ENCODE results near the gene CCL4.
"Not testable (repeated sequence)": the region's sequence is repeated elsewhere in the genome, so short reads cannot be mapped to it uniquely, and the experiment has no call there.

Gene CCL4

DNA sequence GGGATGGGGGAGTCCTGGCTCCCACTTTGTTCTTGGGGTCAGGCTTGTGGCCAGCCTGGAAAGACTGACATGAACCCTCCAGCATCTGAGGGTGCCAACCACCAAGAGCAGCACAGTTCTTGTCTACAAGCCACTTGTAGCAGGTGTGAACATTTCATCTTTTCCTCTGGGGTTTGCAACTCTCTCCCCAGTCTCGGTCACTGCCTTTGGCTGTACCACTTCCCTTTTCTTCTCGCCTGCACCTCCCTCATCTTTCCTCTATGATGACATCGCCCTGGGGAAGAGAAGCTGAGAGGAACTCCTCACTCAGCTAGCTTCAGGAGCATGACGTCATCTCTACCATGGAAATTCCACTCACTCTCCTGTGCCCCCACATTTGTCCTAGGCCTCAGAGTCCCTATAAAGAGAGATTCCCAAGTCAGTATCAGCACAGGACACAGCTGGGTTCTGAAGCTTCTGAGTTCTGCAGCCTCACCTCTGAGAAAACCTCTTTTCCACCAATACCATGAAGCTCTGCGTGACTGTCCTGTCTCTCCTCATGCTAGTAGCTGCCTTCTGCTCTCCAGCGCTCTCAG lies at the start of gene CCL4:
Gene CCL4, plus strand, starts transcription at position 427 of the 575 bp plus-strand sequence. Its CDS starts 79 bp downstream, at position 506.
- DNase-seq = peak; percentile 55 to 63

DNA sequence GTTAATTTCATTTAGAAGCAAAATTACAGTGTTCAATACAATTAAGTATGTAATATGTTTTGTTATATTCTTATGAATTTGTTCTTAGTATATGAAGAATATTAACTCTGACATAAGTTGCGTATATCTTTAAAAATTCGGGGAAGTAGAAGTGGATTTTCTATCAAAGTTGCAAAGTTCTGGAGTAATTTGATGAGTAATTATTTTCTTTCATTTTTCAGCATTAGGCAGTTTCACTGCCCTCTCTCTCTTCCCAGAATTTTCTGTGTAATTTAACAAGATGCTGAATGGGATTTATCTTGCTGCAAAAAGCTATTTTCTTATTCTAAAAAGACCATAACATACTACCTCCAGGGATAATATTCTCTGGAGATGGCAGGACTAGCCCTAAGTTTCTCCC lies 48.5 kb upstream of the CCL4 start:
- DNase-seq = no peak

DNA sequence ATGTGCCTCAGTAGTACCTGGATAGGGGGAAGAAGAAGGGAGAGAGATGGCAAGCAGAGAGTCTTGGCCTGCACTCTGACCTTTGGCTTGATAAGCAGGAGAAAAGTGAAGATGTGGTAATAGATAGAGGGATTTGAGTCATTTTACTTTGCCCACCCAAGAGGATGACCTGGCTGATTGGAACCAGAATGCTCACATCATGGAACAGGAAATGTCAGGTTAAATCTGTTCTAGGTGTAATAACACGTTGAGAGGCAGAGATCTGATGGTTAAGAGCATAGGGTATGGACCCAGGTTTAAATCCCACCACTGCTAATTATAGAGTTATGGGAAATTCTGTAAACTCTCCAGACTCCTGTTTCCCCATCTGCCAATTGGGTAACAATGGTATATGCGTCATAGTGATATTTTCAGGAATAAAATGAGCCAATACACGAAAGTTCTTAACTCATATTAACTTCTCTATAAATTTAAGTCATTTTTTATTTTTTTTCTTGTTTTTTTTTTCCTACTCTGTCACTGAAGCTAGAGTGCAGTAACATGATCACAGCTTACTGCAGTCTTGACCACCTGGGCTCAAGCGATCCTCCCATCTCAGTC lies 47.6 kb upstream of the CCL4 start:
- DNase-seq = no peak

DNA sequence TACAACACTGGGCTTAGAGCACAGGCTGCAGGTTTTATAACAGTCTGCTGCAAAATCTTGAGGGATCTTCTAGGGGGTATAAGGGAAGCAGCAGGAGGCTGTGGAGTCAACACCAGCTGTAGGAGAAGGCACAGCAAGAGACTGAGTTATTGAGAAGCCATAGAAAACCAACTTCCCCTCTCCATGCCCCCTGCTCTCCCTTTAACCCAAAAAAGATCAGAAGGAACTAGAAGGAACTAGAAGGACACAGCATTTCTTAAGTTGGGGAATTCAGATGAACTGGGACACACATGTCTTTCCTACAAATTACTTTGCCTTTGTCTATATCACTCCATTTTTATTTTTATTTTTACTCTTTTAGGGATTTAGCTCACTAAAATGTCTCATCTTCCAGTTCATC lies 45.7 kb upstream of the CCL4 start:
- DNase-seq = no peak

DNA sequence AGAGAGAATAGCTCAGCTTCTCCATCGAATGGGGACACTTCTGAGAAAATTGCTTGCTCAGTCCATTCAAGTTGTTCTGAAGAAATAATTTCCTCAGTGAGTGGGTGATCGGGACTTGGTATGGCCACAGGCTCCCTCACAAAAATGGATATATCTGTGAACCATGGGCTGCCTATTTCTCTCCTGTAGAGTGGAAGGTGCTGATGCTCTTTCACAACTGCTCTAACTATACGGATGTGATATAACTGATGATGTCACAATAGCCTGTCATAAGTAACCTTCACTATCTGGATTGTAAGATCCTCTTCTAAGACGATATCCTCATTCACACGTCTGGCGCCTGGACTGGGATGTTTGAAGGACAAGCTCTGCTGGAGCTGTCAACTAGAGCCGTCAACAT lies 44.2 kb upstream of the CCL4 start:
- no peak for DNase-seq

DNA sequence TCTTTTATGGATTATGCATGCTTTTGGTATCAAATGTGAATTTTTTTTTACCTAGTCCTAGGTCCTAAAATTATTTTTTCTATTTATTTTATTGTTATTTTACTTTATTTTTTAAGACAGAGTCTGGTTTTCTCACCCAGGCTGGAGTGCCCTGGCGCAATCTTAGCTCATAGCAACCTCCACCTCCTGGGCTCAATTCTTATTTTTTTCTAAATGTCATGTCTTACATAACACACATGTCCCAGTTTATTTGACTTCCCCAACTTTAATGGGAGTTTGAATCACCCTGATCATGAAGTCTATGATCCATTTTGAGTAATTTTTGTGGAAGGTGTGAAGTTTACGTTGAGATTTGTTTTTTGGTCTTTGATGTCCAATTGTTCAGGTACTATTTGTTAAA lies 42.8 kb upstream of the CCL4 start:
- DNase-seq = no peak

DNA sequence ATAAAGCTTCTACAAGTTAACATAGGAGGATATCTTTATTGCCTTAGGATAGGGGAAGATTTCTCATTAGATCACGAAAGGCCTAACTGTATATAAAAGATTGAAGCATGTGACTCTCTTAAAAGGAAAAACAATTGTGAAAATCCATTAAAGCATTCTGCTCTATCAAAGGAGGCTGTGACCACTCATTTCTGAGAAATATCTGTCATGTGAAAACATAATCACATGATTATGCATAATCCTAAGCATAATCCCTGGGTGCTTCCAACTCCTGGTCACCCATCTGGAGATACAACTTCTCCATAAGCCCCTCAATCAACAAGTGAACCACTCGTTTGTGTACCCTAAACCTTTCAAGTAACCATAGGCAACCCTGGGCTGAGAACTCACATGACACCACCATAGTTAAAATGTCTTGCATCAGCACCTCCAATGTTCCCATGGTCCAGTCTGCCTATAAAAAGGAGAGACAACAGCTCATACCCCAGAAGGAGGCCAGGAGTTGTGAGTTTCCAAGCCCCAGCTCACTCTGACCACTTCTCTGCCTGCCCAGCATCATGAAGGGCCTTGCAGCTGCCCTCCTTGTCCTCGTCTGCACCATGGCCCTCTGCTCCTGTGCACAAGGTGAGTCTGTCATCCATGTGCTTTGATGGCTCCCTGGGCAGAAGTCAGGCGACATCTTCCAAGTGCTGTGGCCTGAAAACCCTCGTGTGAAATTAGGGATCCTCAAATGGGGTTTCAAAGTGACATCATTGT lies 39.7 kb upstream of the CCL4 start, which contains the start of gene CCL18:
Gene CCL18, plus strand, starts transcription at position 487 of the 756 bp plus-strand sequence. Its CDS starts 71 bp downstream, at position 558.
- no peak for DNase-seq

DNA sequence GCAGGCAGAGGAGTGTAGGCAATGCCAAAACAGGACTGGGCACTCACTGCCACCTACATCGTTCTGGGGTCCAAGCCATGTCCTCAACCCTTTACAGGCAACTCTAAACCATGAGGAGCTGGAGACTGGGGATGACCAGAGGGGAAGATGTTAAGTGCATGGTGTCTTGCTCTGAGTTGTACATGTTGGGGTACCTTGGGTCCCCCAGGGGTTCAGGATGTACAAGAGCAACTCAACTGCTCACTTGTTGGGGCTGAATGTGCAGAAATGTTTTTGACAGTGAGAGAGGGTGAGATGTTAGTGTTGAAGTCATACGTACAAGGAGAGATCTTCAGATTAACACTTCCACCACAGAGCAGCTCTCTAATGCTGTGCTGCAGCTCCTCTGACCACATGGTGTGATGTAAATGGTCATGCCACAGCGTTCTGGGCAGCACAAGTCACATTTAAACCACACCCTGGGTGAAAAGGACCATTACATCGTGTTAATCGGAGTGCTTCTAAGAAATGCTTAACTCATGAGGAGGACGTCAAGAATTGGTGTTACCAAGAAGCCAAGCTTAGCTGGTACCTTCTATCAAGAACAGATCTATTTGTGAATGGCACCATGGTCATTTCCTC lies 37.2 kb upstream of the CCL4 start:
- DNase-seq = no peak

DNA sequence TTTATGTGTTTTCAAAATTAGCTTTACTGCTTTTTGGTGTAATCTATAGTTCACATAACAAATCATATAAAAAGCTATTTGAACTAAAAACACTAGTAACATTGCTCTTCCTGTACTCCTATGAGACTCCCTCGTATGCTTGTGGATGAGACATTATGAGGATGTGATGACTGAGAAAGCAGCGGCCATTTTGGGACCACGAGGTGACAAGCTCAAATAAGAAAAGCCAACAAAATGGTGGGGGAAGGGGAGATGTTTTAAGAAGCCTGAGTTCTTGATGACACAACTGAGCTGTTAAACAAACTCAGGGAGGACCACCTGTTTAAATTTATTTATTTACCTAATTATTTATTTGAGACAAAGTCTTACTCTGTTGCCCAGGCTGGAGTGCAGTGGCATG lies 35.1 kb upstream of the CCL4 start:
- DNase-seq = no peak

DNA sequence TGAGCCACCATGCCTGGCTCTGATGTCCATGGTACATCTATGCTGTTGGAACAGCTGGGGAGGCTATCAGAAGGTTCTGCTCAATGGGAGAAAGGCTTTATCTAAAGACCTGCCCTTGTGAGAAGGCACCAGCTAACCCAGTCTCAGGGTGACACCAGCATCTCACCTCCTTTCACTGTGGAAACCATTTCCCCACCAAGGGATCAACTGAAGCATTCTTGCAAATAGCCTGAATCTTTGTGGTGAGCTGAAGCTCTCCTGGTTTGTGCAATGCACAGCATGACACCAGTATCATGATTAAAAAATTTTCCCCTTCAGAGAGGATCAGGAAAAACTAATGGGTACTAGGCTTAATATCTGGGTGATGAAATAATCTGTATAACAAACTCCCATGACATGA lies 34.5 kb upstream of the CCL4 start:
- DNase-seq = no peak

DNA sequence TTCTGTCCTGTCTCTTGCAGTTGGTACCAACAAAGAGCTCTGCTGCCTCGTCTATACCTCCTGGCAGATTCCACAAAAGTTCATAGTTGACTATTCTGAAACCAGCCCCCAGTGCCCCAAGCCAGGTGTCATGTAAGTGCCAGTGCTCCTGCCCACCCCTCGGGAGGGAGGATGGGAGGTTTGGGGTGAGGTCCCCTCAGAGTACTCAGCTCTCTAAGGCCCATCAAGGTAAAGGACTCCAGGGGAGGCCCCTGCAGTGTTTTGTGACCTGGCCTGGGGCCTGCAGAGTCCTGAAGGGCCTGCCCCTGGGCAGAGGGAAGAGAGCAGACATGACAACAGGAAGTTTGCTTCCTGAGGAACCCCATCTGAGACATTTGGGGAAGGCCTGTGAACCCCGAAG lies 33.2 kb upstream of the CCL4 start:
- DNase-seq = no peak

DNA sequence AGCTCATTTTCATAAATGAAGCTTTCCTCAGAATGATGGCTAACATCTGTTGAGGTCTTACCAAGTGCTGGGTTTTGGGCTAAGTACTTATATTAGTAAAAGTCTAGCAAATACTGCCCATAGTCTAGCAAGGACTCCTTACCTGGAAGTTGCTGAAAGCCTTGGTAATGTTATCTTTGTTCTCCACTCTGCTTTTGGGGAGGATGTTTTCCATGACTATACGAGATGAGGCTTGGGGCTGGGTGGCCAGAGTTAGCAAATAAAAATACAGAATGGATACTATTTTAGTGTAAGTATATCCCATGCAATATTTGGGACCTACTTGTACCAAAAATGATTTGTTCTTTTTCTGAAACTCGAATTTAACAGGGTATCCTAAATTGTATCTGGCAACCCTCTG lies 31.9 kb upstream of the CCL4 start:
- no peak for DNase-seq

DNA sequence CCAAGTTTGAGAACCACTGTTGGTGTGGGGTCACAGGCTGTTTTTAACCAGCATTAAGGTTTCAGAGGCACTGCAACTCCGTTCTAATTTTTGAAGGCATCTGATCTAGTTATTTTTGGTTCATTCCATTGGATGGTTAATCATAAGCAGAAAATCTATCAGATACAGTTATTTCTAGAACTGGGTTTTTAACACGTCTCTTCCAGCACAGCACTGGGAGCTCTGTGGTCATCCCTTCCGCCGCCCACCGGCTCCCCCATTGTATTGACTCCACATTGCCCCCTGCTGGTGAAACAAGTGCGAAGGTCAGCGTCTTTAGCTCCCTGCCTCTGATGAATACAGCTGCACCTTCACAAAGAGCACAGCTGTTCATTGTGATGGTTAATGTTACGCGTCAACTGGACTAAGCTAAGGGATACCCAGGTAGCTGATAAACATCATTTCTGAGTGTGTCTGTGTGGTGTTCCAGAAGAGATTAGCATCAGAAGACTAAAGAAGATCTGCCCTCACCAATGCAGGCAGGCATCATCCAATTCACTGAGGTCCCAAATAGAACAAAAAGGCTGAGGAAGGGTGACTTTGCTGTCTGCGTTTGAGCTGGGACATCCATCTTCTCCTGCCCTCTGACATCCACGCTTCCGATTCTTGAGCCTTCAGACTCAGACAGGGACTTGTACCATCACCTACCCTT lies 31.1 kb upstream of the CCL4 start:
- DNase-seq = peak; percentile 35 to 50

DNA sequence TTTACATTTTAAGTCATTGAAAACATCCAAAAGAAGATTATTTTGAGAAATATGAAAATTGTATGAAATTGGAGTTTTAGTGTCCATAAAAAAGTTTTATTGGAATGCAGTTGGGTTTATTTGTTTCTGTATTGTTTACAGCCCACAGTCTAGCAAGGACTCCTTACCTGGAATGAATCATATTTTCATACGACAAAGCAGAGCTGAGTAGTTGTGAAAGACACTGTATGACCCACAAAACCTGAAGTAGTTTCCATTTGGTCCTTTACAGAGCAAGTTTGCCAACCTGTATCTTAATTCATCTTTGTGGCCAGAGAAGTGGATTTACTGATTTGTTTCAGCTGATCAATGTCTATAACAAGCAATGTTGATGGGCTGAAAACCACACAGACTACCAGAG lies 29.3 kb upstream of the CCL4 start:
- DNase-seq = no peak

DNA sequence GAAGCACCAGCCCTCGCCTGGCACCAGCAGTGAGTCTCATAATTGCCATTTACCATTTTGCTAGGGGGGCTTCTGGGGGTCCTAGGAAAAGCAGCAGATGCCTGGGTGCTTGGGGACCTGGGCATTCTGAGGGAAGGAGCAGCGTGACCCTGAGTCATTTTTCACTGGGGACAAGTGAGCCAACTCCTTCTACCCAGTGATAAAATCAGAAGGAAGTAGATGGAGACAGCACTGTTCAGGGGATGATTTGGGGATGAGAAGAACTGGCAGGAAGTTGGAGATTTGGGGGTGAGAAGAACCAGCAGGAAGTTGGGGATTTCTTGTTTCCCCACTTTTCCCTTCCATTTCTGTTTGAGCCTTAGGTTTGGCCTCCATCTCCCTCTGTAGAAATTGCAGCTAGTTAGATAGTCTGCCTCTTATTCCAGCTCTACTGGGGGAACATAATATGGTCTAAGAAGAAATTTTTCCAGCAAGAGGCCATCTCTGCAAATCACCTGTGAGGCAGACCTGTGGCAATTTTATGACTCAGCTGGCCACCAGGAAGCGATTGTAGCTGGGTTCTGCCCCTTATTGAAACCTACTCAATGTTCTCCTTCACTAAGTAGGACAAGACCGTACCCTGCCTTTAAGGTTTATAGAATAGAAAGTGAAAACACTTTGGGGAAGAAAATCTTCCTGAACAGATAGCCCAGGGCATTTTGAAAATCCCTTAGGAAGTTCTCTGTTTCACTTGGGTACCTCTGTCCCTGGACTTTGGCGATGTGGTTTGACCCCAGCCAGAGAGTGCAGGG lies 21.8 kb upstream of the CCL4 start:
- DNase-seq = not testable (repeated sequence)

DNA sequence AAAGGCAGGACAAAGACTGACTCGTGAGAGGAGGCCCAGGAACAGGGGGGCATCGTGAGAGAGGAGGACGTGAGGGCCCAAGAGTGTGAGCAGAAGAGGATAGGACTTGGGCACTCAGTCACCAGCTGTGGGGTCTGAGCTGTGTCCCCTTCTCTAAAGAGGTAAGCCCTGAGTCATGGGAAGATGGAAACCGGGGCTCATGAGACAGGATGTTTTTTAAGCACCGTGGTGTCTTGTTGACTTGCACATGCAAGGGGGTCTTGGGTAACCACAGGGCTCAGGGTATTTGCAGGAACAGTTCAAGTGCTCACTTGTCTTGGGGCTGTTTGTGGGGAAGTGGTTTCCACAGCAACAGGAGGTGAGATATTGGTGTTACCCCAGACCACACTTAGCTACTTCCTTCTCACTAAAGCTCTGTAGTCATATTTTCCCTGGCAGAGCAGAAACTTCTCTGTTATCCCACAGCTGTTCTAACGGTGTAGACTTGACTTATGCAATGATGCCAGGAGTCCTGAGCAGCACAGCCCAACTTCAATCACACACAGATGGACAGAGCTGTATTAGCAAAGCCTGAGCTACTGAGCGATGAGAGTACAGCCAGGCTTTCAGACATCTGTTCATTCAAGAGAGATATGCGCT lies 21.0 kb upstream of the CCL4 start:
- peak; percentile 95 for DNase-seq

DNA sequence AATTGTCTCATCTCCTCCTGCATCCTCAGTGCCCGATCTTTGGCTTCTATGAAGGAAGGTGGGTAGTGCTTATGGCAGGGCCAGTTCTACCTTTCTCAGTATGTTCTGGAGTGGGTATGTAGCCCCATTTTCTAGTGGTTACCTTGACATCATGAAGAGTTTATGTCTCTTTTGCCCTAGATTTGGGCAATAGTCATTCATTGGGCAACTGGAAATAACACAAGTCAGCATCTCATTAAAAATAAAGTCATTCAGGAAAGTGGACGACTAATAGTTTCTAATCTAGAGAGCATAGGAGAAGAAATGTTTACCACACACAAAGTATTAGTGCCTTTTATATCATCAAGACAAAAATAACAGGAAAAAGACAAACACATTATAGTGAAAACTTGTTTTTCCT lies 19.9 kb upstream of the CCL4 start:
- DNase-seq = not testable (repeated sequence)

DNA sequence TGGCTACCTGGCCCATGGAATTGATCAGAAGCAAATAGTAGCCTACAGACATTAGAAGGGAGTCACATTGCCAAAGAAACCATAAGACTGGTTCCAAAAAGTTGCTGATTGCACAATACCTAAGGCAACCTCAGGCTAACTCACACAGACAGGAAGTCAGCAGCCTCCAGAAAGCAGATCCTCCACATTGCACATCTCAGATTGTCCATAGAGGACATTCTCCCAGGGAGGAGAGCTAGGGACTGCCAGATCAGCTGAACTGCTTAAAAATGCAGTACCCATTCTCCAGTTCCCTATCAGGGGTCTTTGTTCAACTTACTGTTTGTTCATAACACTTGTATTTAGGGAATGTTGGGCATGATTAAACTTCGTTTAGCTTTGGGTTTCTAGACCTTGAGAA lies 17.9 kb upstream of the CCL4 start:
- peak; percentile 50 to 74 for DNase-seq

DNA sequence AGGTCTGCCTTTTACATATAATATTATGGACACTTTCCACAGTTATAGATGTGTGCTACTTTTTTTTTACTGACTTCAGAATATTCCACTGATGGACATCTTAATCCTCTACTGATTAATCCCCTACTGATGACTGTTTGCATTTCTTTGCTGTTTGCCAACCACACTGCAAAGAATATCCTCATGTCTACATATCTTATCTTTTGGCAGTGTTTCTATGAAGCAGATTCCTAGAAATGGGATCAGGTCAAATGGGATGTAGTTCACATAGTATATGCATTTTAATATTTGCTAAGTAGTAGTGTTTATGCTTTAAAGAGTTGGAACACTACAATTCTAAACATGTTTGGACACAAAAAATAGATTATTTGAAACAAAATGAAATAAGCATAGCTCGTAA lies 16.8 kb upstream of the CCL4 start:
- DNase-seq = no peak

DNA sequence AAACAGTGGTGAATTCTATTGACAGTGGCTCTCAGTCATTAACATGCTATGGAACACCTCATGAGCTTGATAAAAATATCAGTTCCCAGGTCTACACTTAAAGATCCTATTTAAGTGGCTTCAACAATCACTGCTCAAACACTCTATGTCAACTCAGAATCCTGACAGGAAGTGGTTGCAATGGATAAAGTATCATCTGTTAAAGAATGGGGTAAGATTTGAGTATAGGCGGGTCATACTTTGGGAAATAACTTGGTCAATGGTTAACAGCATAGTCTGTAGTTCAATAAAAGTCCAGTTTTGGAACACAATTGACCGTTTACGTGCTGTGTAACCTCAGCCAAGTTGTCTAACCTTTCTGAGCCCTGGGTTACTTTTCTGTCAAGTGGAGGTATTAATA lies 16.2 kb upstream of the CCL4 start:
- DNase-seq = not testable (repeated sequence)

DNA sequence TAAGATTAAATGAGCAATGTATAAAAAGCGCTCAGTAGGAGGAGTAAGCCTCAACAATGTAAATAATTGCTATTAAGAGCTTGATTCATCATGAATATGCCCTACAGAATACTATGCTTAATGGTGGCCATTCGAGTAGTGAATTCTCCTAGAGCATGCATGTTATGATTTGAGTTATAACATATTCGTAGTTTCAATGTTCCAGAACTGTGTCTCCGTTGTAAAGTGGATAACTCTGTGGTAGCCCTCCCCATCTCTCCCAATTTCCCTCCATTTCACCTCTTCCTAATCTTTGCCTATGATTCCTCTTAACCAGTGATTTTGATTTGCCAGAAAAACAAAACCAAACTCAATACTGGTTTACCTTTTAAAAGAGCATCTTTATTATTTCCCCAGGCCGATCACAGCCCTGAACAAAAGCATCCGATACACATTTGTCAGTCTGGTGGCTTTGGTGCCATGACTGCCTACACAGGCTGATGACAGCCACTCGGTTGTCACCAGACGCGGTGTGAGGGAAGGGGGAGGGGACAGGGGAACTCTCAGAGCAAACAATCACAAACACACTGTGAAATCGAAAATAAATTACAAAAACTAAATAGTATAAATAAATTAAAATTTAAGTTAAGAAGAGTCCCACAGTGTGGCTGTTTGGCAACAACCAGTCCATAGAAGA lies 15.6 kb upstream of the CCL4 start:
- not testable (repeated sequence) for DNase-seq
